Myocyte (in vitro differentiated cells): ENCODE results near the gene GFM1. TPM values are rescaled to one million over a fixed set of nuclear protein-coding genes. Genes with fewer than 3 reads are reported as not detected.

ENCODE experiments used
- DNase-seq: peaks from one replicate; pipeline ENCODE4 v3.0.0-alpha.2; 2012; ENCODE audit warnings: low read depth
- polyA plus RNA-seq: library from polyadenylated mRNA; unstranded; fragments of >200 nt; gene quantifications from one replicate; pipeline ENCODE4 v1.2.1, GENCODE V29; 2012; ENCODE audit warnings: missing spikeins
- total RNA-seq: library from RNA; depleted of rRNA; stranded (reverse); fragments of >200 nt; gene quantifications from 2 replicates; pipeline ENCODE4 v1.2.3, GENCODE V29; 2014

Gene GFM1
- total RNA-seq = 58.1 and 88.1 TPM in 2 replicates
- polyA plus RNA-seq = 16.2 TPM

GRCh38 chr3:158644345-158644908 is at the start of gene GFM1:
Gene GFM1 (plus strand): TSS chr3:158644527. CDS start chr3:158644635, 108 bp downstream.
- peak; percentile 98 for DNase-seq

GRCh38 chr3:158600787-158601186 is 43.5 kb upstream of the GFM1 start:
- no peak for DNase-seq

GRCh38 chr3:158602227-158602626 is 42.1 kb upstream of the GFM1 start:
- DNase-seq = no peak

- no peak for DNase-seq
These were observed 26.1 kb upstream of the GFM1 start for GRCh38 chr3:158617982-158618875.

GRCh38 chr3:158625881-158626280 is 18.4 kb upstream of the GFM1 start:
- no peak for DNase-seq

GRCh38 chr3:158631981-158632380 is 12.3 kb upstream of the GFM1 start:
- no peak for DNase-seq

- DNase-seq = peak; percentile 1
These were observed 3.7 kb upstream of the GFM1 start for GRCh38 chr3:158640646-158641045.

GRCh38 chr3:158642005-158642404 is 2.3 kb upstream of the GFM1 start:
- DNase-seq = no peak

- DNase-seq = no peak
These were observed 1.7 kb upstream of the GFM1 start for GRCh38 chr3:158642474-158643210.

GRCh38 chr3:158649791-158650190 is 5.5 kb downstream of the GFM1 start:
- no peak for DNase-seq

GRCh38 chr3:158651192-158651591 is 6.9 kb downstream of the GFM1 start:
- no peak for DNase-seq

- no peak for DNase-seq
These were observed 8.1 kb downstream of the GFM1 start for GRCh38 chr3:158652463-158652862.

- no peak for DNase-seq
These were observed 14.6 kb downstream of the GFM1 start for GRCh38 chr3:158658889-158659288.

GRCh38 chr3:158659454-158660237 is 15.3 kb downstream of the GFM1 start:
- peak; percentile 85 for DNase-seq

- DNase-seq = no peak
These were observed 16.4 kb downstream of the GFM1 start for GRCh38 chr3:158660711-158661110.

GRCh38 chr3:158663246-158663645 is 18.9 kb downstream of the GFM1 start:
- no peak for DNase-seq

- no peak for DNase-seq
These were observed 19.5 kb downstream of the GFM1 start for GRCh38 chr3:158663832-158664231.

- no peak for DNase-seq
These were observed 22.1 kb downstream of the GFM1 start for GRCh38 chr3:158666416-158666815.

- DNase-seq = no peak
These were observed 24.2 kb downstream of the GFM1 start for GRCh38 chr3:158668506-158668905.

- no peak for DNase-seq
These were observed 27.5 kb downstream of the GFM1 start for GRCh38 chr3:158671821-158672214.
